ENCODE results near the gene CELA1. TPM values are rescaled to one million over a fixed set of nuclear protein-coding genes. Genes with fewer than 3 reads are reported as not detected.

CELA1 gene
- total RNA-seq, 1 donor from 2014 or later = not detected

GRCh38 chr12:51377099-51377984 is 30.9 kb upstream of the CELA1 start:
- intact Hi-C loops (cut with micrococcal nuclease) = no loop called here

- intact Hi-C loops (cut with micrococcal nuclease) = no loop called here
Measured at GRCh38 chr12:51374856-51375255, 28.4 kb upstream of the CELA1 start.

GRCh38 chr12:51374361-51374760 is 27.9 kb upstream of the CELA1 start:
- intact Hi-C loops (cut with micrococcal nuclease) = no loop called here

- intact Hi-C loops (cut with micrococcal nuclease) = no loop called here
Measured at GRCh38 chr12:51373187-51373586, 26.7 kb upstream of the CELA1 start.

GRCh38 chr12:51372021-51372420 is 25.5 kb upstream of the CELA1 start:
- intact Hi-C loops (cut with micrococcal nuclease) = no loop called here

GRCh38 chr12:51371295-51371953 is 24.9 kb upstream of the CELA1 start:
- intact Hi-C loops (cut with micrococcal nuclease) = no loop called here

- intact Hi-C loops (cut with micrococcal nuclease) = no loop called here
Measured at GRCh38 chr12:51370667-51371066, 24.2 kb upstream of the CELA1 start.

GRCh38 chr12:51369581-51369980 is 23.1 kb upstream of the CELA1 start:
- intact Hi-C loops (cut with micrococcal nuclease) = loop anchor here (1.0 to 10.0 kb wide), 11 partner anchors 26 to 865 kb away; partner anchors contain the start of genes CSRNP2 and DIP2B

GRCh38 chr12:51368640-51369517 is 22.4 kb upstream of the CELA1 start:
- intact Hi-C loops (cut with micrococcal nuclease) = loop anchor here (1.0 to 10.0 kb wide), 13 partner anchors 22 to 864 kb away; partner anchors contain the start of genes CSRNP2, DIP2B, GALNT6 and POU6F1

GRCh38 chr12:51365276-51365675 is 18.8 kb upstream of the CELA1 start:
- intact Hi-C loops (cut with micrococcal nuclease) = loop anchor here (5.0 to 10.0 kb wide), 2 partner anchors 117 to 860 kb away; partner anchors contain the start of gene DIP2B

- intact Hi-C loops (cut with micrococcal nuclease) = loop anchor here (10.0 kb wide), 1 partner anchor 859 kb away; the partner anchor contains the start of gene DIP2B
Measured at GRCh38 chr12:51364001-51364400, 17.5 kb upstream of the CELA1 start.

- intact Hi-C loops (cut with micrococcal nuclease) = loop anchor here (10.0 kb wide), 1 partner anchor 858 kb away; the partner anchor contains the start of gene DIP2B
Measured at GRCh38 chr12:51362747-51363342, 16.4 kb upstream of the CELA1 start.

GRCh38 chr12:51362307-51362706 is 15.8 kb upstream of the CELA1 start:
- intact Hi-C loops (cut with micrococcal nuclease) = loop anchor here (10.0 kb wide), 1 partner anchor 858 kb away; the partner anchor contains the start of gene DIP2B

GRCh38 chr12:51361161-51362016 is 14.9 kb upstream of the CELA1 start:
- intact Hi-C loops (cut with micrococcal nuclease) = loop anchor here (10.0 kb wide), 1 partner anchor 857 kb away; the partner anchor contains the start of gene DIP2B

GRCh38 chr12:51360315-51360714 is 13.8 kb upstream of the CELA1 start:
- intact Hi-C loops (cut with micrococcal nuclease) = loop anchor here (10.0 kb wide), 1 partner anchor 856 kb away; the partner anchor contains the start of gene DIP2B

GRCh38 chr12:51359851-51360250 is 13.4 kb upstream of the CELA1 start:
- intact Hi-C loops (cut with micrococcal nuclease) = loop anchor here (10.0 kb wide), 1 partner anchor 855 kb away; the partner anchor contains the start of gene DIP2B

- intact Hi-C loops (cut with micrococcal nuclease) = no loop called here
Measured at GRCh38 chr12:51358496-51358895, 12.0 kb upstream of the CELA1 start.

- intact Hi-C loops (cut with micrococcal nuclease) = no loop called here
Measured at GRCh38 chr12:51357374-51358047, 11.0 kb upstream of the CELA1 start.
